Epithelial cell of esophagus (primary cell): ENCODE data around the gene ASPDH.
"Not testable (repeated sequence)": the region's sequence is repeated elsewhere in the genome, so short reads cannot be mapped to it uniquely, and the experiment has no call there.

Experiments
- DNase-seq: peaks from one replicate; pipeline ENCODE4 v3.0.0; 2010; ENCODE audit warnings: low read depth
- H3K4me3 ChIP-seq: 2 replicates; pipeline ENCODE4 v1.5.1; 2011; ENCODE audit warnings: mild to moderate bottlenecking, low read length, control low read depth
- TF ChIP-seq, protein P1 (sequence below): IDR thresholded peaks from 2 replicates; pipeline ENCODE4 v1.5.1; 2011; ENCODE audit warnings: low read depth, mild to moderate bottlenecking, low read length, control low read depth, inconsistent platforms; ENCODE audit not compliant: insufficient read depth; ENCODE audit errors: missing control alignments

ASPDH gene

DNA sequence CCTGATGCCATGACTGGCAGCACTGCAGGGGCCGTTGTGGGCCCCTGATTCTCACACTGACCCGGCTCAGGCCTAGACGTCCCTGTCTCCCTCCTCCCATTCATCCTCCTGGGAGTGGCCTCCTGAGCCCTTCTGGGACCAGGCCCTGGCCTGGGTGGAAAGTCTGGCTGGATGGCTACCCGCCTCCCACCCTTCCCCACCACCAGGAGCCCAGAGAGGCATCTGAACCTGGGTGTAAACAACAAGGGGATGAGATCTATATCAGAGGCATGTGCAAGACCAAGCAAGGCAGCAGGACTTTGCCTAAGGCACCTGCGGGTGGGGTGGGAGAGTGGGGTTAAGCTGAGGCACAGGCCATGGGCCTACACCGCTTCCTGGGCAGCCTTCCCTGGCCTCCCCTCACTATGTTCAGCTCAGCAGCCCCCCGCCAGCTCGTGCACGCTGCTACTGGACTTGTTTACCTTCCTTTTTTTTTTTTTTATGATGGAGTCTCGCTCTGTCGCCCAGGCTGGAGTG, 22.0 kb upstream of the ASPDH start:
- DNase-seq, result no peak
- TF ChIP-seq, protein P1, sequence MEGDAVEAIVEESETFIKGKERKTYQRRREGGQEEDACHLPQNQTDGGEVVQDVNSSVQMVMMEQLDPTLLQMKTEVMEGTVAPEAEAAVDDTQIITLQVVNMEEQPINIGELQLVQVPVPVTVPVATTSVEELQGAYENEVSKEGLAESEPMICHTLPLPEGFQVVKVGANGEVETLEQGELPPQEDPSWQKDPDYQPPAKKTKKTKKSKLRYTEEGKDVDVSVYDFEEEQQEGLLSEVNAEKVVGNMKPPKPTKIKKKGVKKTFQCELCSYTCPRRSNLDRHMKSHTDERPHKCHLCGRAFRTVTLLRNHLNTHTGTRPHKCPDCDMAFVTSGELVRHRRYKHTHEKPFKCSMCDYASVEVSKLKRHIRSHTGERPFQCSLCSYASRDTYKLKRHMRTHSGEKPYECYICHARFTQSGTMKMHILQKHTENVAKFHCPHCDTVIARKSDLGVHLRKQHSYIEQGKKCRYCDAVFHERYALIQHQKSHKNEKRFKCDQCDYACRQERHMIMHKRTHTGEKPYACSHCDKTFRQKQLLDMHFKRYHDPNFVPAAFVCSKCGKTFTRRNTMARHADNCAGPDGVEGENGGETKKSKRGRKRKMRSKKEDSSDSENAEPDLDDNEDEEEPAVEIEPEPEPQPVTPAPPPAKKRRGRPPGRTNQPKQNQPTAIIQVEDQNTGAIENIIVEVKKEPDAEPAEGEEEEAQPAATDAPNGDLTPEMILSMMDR, result no peak
- no peak overlapping the region for H3K4me3 ChIP-seq

DNA sequence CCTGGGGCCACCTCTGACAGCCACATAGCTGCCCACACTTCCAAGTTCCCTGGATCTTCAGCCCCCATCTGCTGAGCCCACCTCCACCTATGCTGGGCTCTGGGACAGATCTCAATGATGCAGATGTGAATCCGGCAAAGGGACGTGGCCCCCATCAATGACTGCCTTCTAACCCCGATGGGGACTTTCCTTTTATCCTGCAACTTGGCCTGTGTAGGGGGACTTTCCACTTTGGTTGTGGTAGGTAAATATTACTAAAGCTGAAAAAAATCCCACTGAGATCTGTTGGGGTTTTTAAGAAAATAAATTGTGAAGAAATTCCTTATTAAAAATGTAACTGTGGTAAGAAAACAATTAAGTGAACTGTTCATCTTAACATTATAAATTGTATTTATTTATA, 20.8 kb upstream of the ASPDH start:
- DNase-seq, result no peak
- no peak overlapping the region for H3K4me3 ChIP-seq
- TF ChIP-seq, protein P1, result no peak

DNA sequence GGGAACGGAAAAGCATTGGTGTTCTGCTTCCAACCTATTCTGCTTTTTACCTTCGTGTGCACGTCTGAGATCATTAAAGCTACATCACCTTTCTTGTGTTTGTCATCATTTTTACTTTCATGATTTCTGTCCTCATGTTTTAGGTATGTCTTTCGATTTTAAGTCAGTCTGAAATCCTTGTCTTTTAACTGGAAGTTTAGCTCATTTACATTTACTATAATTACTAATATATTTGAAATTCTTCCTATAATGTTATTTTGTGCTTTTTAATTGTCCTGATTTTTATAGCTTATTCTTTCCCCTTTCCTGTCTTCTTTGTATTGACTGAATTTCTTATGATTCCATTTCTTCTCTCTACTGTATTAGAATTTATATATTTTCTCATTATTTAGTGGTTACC, 19.2 kb upstream of the ASPDH start:
- TF ChIP-seq, protein P1, result no peak
- H3K4me3 ChIP-seq, result no peak overlapping the region
- no peak for DNase-seq

DNA sequence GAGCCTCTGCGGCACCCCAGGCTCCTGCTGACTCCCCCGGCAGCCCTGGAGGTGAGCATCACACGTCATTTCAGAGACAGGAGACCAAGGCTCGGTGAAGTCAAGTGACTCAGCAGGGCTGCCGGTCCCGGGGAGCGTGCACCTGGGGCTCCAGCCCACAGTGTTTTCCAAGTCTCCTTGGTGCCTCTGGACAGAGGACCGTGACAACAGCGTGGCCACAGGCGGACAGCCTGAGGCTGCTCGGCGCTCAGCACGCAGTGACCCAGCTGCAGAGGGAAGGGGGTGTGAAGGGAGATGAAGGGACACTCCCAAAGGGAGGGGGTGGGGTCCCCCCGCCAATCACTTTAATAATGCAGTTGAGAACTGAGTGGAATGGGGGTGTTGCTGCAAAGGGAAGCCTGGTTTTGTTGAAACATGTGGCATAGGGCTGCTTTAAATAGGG, 17.5 kb upstream of the ASPDH start:
- TF ChIP-seq, protein P1, result no peak
- no peak overlapping the region for H3K4me3 ChIP-seq
- no peak for DNase-seq

DNA sequence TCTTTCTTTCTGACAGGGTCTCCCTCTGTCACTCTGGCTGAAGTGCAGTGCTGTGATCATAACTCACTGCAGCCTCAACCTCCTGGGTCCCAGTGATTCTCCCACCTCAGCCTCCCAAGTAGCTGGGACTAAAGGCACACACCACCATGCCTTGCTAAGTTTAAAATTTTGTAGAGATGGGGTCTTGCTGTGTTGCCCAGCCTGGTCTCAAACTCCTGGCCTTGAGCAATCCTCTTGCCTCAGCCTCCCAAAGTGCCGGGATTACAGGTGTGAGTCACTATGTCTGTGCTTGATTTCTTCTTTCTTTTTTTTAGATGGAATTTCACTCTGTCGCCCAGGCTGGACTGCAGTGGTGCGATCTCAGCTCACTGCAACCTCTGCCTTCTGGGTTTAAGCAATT, 14.3 kb upstream of the ASPDH start:
- not testable (repeated sequence) for H3K4me3 ChIP-seq, DNase-seq

DNA sequence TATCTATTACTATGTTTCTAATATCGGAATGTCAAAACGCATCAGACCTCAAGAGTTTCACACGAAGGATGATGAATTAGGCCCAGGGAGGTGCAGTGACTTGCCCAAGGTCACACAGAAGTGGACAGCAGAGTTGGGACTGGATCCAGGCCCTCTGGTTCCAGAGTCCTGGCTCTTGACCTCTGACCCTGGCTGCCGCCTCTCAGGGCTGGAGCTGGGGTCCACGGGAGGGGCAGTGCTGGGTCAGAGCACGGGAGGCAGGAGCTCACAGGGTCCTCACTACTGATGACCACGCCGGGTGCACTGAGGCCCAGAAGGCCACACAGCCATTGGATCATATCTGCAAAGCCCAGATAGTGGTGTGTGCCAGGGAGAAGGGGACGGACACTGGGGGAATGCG, 9.2 kb upstream of the ASPDH start:
- H3K4me3 ChIP-seq, result no peak overlapping the region
- TF ChIP-seq, protein P1, result no peak
- DNase-seq, result no peak

DNA sequence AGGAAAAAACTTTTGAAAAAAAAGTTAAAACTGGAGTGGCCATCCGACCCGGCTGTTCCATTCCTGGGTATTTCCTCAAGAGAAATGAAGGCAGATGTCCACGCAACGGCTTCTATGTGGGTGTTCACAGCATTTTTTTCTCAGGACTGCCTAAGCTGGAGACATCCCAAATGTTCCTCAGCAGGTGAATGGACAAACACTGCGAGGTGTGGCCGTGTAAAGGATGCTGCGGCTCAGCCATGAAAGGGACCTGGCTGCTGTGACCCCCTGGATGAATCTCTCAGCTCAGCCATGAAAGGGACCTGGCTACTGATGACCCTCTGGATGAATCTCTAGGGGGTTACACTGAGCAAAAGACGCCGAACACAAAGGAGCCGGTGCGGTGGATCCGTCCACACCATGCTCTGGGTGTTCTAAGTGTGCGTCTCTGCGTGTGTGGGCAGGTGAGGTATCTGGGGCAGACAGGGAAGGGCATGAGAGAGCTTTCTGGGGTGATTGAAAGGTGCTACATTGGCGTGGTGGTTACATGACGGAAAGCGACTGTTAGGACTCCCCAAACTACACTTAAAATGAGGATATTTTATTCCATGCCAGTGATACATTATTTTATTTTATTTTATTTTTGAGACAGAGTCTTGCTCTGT, 7.2 kb upstream of the ASPDH start:
- no peak for DNase-seq
- TF ChIP-seq, protein P1, result no peak
- no peak overlapping the region for H3K4me3 ChIP-seq
